Right lobe of liver (tissue), 6 donors: ENCODE results near the gene AFF2. TPM values are rescaled to one million over a fixed set of nuclear protein-coding genes. Genes with fewer than 3 reads are reported as not detected.

Experiments used
- ATAC-seq, 4 donors: fragments of 200-7000 bp; cut with Tn5 transposase; one replicate each; pipeline ENCODE4 v1.9.1; 2020; ENCODE audit warnings: mild to moderate bottlenecking in 4 of 4, moderate library complexity in 4 of 4
- DNase-seq, 3 donors: peaks; one replicate each; pipeline ENCODE4 v3.0.0-alpha.2; 2020
- H3K27ac ChIP-seq, 3 donors: fragments of 200-600 bp; one replicate each; pipeline ENCODE4 v1.8.0; 2022
- H3K27me3 ChIP-seq, 2 donors: fragments of 200-600 bp; one replicate each; pipeline ENCODE4 v1.8.0; 2022
- H3K36me3 ChIP-seq, 4 donors: fragments of 200-600 bp; sonication (generic) in 1 of 4; one replicate each; pipeline versions ENCODE4 v1.5.1 to v1.8.0; 2017 to 2022; ENCODE audit warnings: control low read depth in 1 of 4
- H3K4me1 ChIP-seq, 4 donors: fragments of 200-600 bp; sonication (generic) in 1 of 4; one replicate each; pipeline versions ENCODE4 v1.5.1 to v1.8.0; 2017 to 2022; ENCODE audit warnings: control low read depth in 1 of 4
- H3K4me3 ChIP-seq, 3 donors: fragments of 200-600 bp; one replicate each; pipeline ENCODE4 v1.8.0; 2022
- H3K9me3 ChIP-seq, 4 donors: fragments of 200-600 bp; sonication (generic) in 1 of 4; one replicate each; pipeline versions ENCODE4 v1.5.1 to v1.8.0; 2017 to 2022; ENCODE audit warnings: control low read depth in 1 of 4
- CTCF ChIP-seq, 4 donors: fragments of 200-600 bp in 3 of 4; fragments of 450-650 bp in 1 of 4; IDR thresholded peaks; one replicate each; pipeline versions ENCODE4 v1.5.1 to v1.8.0; 2016 to 2022; ENCODE audit warnings: antibody characterized with exemption in 4 of 4, mild to moderate bottlenecking in 2 of 4
- POLR2A ChIP-seq: fragments of 450-650 bp; IDR thresholded peaks from one replicate; pipeline ENCODE4 v1.6.1; 2017; ENCODE audit warnings: antibody characterized with exemption, mild to moderate bottlenecking
- WGBS: methylation state at CpG from one replicate; pipeline ENCODE4 v1.1.6; 2018; ENCODE audit warnings: low coverage, low lambda C conversion rate; ENCODE audit not compliant: insufficient coverage; ENCODE audit errors: missing lambda C conversion rate; 5-methylcytosine and 5-hydroxymethylcytosine counted together
- intact Hi-C, 2 donors: fragments of 100-400 bp; cut with DNase I; formaldehyde crosslinking; loops; one replicate each; pipeline versions ENCODE4 v1.11.2 to v1.14.1; 2022
- total RNA-seq, 6 experiments: library from RNA; depleted of rRNA in 2 of 6; stranded (reverse); fragments of >200 nt in 2 of 6; fragmentation: NEBNext Ultra II Directional in 3 of 6; extraction: Animal tissue kit (Norgen Biotek cat#: 25700) in 3 of 6; gene quantifications; one replicate each; pipeline versions ENCODE4 v1.1.0 to v1.2.4, GENCODE V29; 2016 to 2023
- donor health status: DM: no; HTN: yes; CAD: no.
- donor health status: DM: no; HTN: no; CAD: no.
- donor health status: DM: no; HTN: no; CAD: no.
- donor health status: DM: no; HTN: yes; CAD: no.
- donor health status: DM: no; HTN: yes; CAD: no.

Gene AFF2
- total RNA-seq, 6 experiments from 2014 or later, result 0.06 to 1.9 (median 0.15) TPM

- Histone ChIP-seq H3K36me3 (no peaks in the 10 kb centered on the region), H3K4me1 (no peaks in the 10 kb centered on the region), H3K27ac (no peak overlapping the region), H3K27me3 (no peaks in the 10 kb centered on the region), H3K4me3 (no peak overlapping the region), H3K9me3 (no peaks in the 10 kb centered on the region)
- ATAC-seq, result no peak
- DNase-seq, result no peak
- WGBS, result 26% methylated on average over 3 of the region's 4 CpGs
- TF ChIP-seq CTCF (IDR thresholded peaks at IDR 0.05), result no peak
- no peak for TF ChIP-seq POLR2A
- intact Hi-C loops, result no loop called here
These were observed 372.5 kb downstream of the AFF2 start for GRCh38 chrX:148872881-148873280.

DNA sequence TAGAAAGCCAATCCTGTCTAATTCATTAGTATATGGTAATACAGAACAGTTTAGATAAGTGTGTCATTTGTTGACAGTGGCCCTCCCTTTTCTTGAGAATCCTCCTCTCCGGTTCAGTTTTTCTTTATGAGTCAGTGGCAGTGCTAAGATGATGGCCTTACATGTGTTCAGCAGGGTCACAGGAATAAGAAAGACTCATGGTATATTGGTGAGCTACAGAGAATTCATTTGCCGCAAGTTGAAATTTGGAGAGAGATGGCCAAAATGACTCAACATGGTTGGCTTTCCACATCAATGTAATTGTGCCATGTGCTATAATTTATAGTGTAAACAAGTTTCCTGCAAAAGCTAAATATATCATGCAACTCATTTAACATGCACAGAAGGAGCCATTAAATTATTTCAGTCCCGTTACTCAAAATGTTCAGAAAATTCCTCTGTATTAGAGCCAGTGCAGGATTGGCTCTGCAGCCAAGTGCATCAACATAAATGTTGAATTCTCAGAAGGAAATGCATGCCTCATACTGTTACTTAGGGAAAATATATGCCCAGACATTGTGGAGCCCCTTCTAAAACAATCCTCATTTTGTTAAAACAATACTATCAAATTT lies 374.3 kb downstream of the AFF2 start:
- H3K9me3 ChIP-seq, result no peaks in the 10 kb centered on the region
- WGBS, result 65% methylated on average over 3 of the region's 3 CpGs

DNA sequence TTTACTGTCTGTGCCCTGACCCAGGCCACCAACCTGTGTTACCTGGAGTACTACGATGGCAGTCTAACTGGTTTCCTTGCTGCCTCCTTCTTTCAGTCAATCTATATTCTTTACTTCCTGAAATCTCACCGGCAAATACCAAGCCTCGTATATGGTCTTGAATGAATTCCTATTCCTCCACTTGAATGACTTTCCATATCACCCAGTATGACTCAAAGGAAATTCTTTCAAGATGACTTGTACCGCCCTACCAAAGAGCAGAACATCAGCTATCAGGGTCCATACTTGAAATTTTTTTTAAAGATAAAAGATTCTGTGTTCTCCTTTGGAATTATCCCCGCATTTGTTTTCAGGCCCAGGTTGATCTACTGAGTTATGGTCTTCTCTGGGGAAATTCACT lies 378.0 kb downstream of the AFF2 start:
- no peak for ATAC-seq
- no peak overlapping the region for H3K4me3 ChIP-seq
- WGBS, result 43% methylated on average over 5 of the region's 5 CpGs
- TF ChIP-seq CTCF (IDR thresholded peaks at IDR 0.05), result no peak
- no peak for TF ChIP-seq POLR2A
- H3K27me3 ChIP-seq, result no peaks in the 10 kb centered on the region
- intact Hi-C loops, result no loop called here
- H3K27ac ChIP-seq, result no peak overlapping the region
- H3K36me3 ChIP-seq, result no peaks in the 10 kb centered on the region
- no peaks in the 10 kb centered on the region for H3K4me1 ChIP-seq
- no peaks in the 10 kb centered on the region for H3K9me3 ChIP-seq
- DNase-seq, result no peak

More for the DNA sequence above, 374.3 kb downstream of the AFF2 start:
- ATAC-seq, result no peak
- Histone ChIP-seq H3K4me3 (no peak overlapping the region), H3K36me3 (no peaks in the 10 kb centered on the region), H3K27me3 (no peaks in the 10 kb centered on the region), H3K27ac (no peak overlapping the region), H3K4me1 (no peaks in the 10 kb centered on the region)
- intact Hi-C loops, result no loop called here
- TF ChIP-seq CTCF (IDR thresholded peaks at IDR 0.05) (no peak), POLR2A (no peak)
- no peak for DNase-seq

GRCh38 chrX:148885203-148885602 lies 384.8 kb downstream of the AFF2 start:
- intact Hi-C loops, result no loop called here
- no peak overlapping the region for H3K4me3 ChIP-seq
- no peaks in the 10 kb centered on the region for H3K9me3 ChIP-seq
- H3K4me1 ChIP-seq, result no peaks in the 10 kb centered on the region
- no peaks in the 10 kb centered on the region for H3K36me3 ChIP-seq
- DNase-seq (no peak), ATAC-seq (no peak)
- WGBS, result 45% methylated on average over 3 of the region's 3 CpGs
- H3K27ac ChIP-seq, result no peak overlapping the region
- no peaks in the 10 kb centered on the region for H3K27me3 ChIP-seq
- no peak for TF ChIP-seq POLR2A
- no peak for TF ChIP-seq CTCF (IDR thresholded peaks at IDR 0.05)

DNA sequence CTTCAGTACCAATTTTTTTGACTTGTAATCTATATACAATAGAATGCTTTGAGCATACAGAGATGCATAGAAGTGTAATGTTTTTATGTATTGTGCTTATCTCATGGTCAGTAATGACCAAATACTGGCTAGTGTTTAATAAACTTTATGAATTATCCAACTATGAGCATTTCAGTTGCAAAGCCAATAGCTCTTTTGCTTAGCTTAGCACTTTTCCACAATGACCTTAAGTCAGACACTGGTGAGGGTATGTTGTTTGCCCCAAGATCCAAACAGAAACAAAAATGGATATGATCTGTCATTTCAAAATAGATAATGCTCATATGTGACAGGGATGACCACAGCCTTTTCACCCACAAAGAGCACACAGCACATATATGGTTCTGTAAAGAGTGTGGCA lies 393.0 kb downstream of the AFF2 start:
- TF ChIP-seq CTCF (IDR thresholded peaks at IDR 0.05) (no peak), POLR2A (no peak)
- Histone ChIP-seq H3K36me3 (no peaks in the 10 kb centered on the region), H3K4me3 (no peak overlapping the region), H3K4me1 (no peaks in the 10 kb centered on the region), H3K9me3 (no peaks in the 10 kb centered on the region), H3K27me3 (no peaks in the 10 kb centered on the region), H3K27ac (no peak overlapping the region)
- intact Hi-C loops, result no loop called here
- no peak for DNase-seq
- no peak for ATAC-seq
